Heart left ventricle (tissue), 13 donors: Measurements from ENCODE around the gene COL24A1.

Experiments
- CTCF ChIP-seq, 12 donors: fragments of 200-600 bp; sonication (generic) in 4 of 12; IDR thresholded peaks; one replicate each; pipeline versions ENCODE4 v1.5.0 to v1.8.0; 2018 to 2022; ENCODE audit warnings: antibody characterized with exemption in 12 of 12, mild to moderate bottlenecking in 5 of 12
- POLR2A ChIP-seq, 2 donors: fragments of 450-650 bp; IDR thresholded peaks; one replicate each; pipeline ENCODE4 v1.6.1; 2017; ENCODE audit warnings: antibody characterized with exemption in 2 of 2, mild to moderate bottlenecking in 2 of 2, moderate library complexity in 2 of 2
- donor health status: ischemic (EF 13 %, LVEDD 7.1; RV severe dilation, severe dysfunction).
- donor health status: DM: no; HTN: yes; CAD: no.
- donor health status: DM: no; HTN: no; CAD: no.
- donor health status: ischemic (EF 25% LVEDD 6.9; RV normal size, moderate dysfunction).
- donor health status: ischemic (EF 25% LVEDD 5.7; RV mildly dilated, moderate dysfunction).
- donor health status: ischemic (EF 35%, LVEDD 5.7; RV mildly dilated, moderate dysfunction).
- donor health status: nonischemic (EF 11% LVEDD 7.7; RV severe dilation, severe dysfunction).
- donor health status: DM: yes; HTN: yes; CAD: no.
- donor health status: PGD.
- donor health status: ischemic (EF 29% LVEDD 5.4; RV normal size, mild dysfunction).
- donor health status: nonischemic (EF 23%, LVEDD 6.1; RV moderate dilation, normal function).

- TF ChIP-seq CTCF (IDR thresholded peaks at IDR 0.05) = no peak
- no peak for TF ChIP-seq POLR2A (IDR thresholded peaks at IDR 0.05)
Observed at GRCh38 chr1:86067626-86068025, 88.9 kb downstream of the COL24A1 start.
